GM12878 (cell line): ENCODE measurements around the gene AKR1C1. TPM values are rescaled to one million over a fixed set of nuclear protein-coding genes. Genes with fewer than 3 reads are reported as not detected.
"Not testable (repeated sequence)": the region's sequence is repeated elsewhere in the genome, so short reads cannot be mapped to it uniquely, and the experiment has no call there.

Source experiments
- ATAC-seq: fragments of 200-7000 bp; cut with Tn5 transposase; 3 replicates; pipeline ENCODE4 v1.9.1; 2020; ENCODE audit warnings: mild to moderate bottlenecking, moderate library complexity
- BruUV-seq: library from RNA; stranded (reverse); fragments of 400-500 nt; replicated peaks from 2 replicates; lab custom pipeline; 2021; lab: Mats Ljungman, UMichigan
- CTCF ChIA-PET: fragments of 300-600 bp; sonication (Branson Sonifier 250); formaldehyde crosslinking; extraction: SDS; loops from one replicate; lab custom pipeline; 2021; ENCODE audit warnings: inconsistent platforms; lab: Yijun Ruan, JAX
- POLR2A ChIA-PET: fragments of 350-600 bp; formaldehyde crosslinking; extraction: SDS; loops from one replicate; lab custom pipeline; 2021; ENCODE audit warnings: inconsistent platforms; lab: Charles Lee
- RAD21 ChIA-PET: fragments of 300-600 bp; sonication (Branson Sonifier 250); formaldehyde crosslinking; loops from one replicate; lab custom pipeline; 2023; ENCODE audit warnings: antibody characterized with exemption; ENCODE audit not compliant: unreplicated experiment; lab: Charles Lee
- SMC1A ChIA-PET: fragments of 300-600 bp; sonication (Branson Sonifier 250); formaldehyde crosslinking; loops from one replicate; lab custom pipeline; 2023; ENCODE audit not compliant: unreplicated experiment, uncharacterized antibody; lab: Charles Lee
- DNase-seq: peaks from one replicate; pipeline ENCODE4 v3.0.0-alpha.2; 2011; ENCODE audit warnings: low read depth, low spot score
- FAIRE-seq: peaks from 3 replicates; lab custom pipeline; 2011; peaks lifted over from hg19 to GRCh38; lab: Jason Lieb, UNC
- H2AFZ ChIP-seq: 2 replicates; pipeline ENCODE4 v1.6.0; 2011; ENCODE audit warnings: low read depth, low read length, control low read depth; ENCODE audit not compliant: control insufficient read depth
- H3K27ac ChIP-seq: 2 replicates; pipeline ENCODE4 v1.5.1; 2011; ENCODE audit warnings: control low read depth; ENCODE audit not compliant: control insufficient read depth, insufficient read depth
- H3K27me3 ChIP-seq, 2 experiments: replicated peaks in 1 of 2; 2 replicates each; pipeline versions ENCODE4 v1.6.0 to v1.6.1; 2011; ENCODE audit warnings: low read length in 1 of 2; ENCODE audit not compliant: control insufficient read depth in 2 of 2, insufficient read depth in 2 of 2
- H3K36me3 ChIP-seq, 2 experiments: 2 replicates each; pipeline ENCODE4 v1.5.1; 2011; ENCODE audit warnings: low read length in 1 of 2; ENCODE audit not compliant: control insufficient read depth in 2 of 2, insufficient read depth in 2 of 2
- H3K4me1 ChIP-seq: 2 replicates; pipeline ENCODE4 v1.6.1; 2011; ENCODE audit warnings: mild to moderate bottlenecking, low read length, moderate library complexity, mixed read lengths; ENCODE audit not compliant: control insufficient read depth, insufficient read depth
- H3K4me2 ChIP-seq: 2 replicates; pipeline ENCODE4 v1.6.0; 2011; ENCODE audit warnings: control low read depth; ENCODE audit not compliant: control insufficient read depth, insufficient read depth
- H3K4me3 ChIP-seq: fragments of 200-600 bp; sonication (generic); 2 replicates; pipeline ENCODE4 v1.5.1; 2016
- H3K79me2 ChIP-seq: 2 replicates; pipeline ENCODE4 v1.6.0; 2011; ENCODE audit warnings: low read length; ENCODE audit not compliant: control insufficient read depth, insufficient read depth
- H3K9ac ChIP-seq: 2 replicates; pipeline ENCODE4 v1.8.0; 2011; ENCODE audit warnings: low read length, control low read depth, mixed read lengths; ENCODE audit not compliant: control insufficient read depth, insufficient read depth
- H3K9me3 ChIP-seq: replicated peaks from 3 replicates; pipeline ENCODE4 v1.5.1; 2011; ENCODE audit warnings: mild to moderate bottlenecking, low read length; ENCODE audit not compliant: control insufficient read depth, insufficient read depth
- H4K20me1 ChIP-seq: 2 replicates; pipeline ENCODE4 v1.6.0; 2011; ENCODE audit not compliant: control insufficient read depth, insufficient read depth
- MLLT1 ChIP-seq: fragments of 450-650 bp; IDR thresholded peaks from 2 replicates; pipeline ENCODE4 v1.6.1; 2016; ENCODE audit warnings: mild to moderate bottlenecking
- POLR2AphosphoS2 ChIP-seq: IDR thresholded peaks from 2 replicates; pipeline ENCODE4 v1.6.1; 2011; ENCODE audit warnings: low read depth, mild to moderate bottlenecking, low read length, improper control_type of control experiment, moderate library complexity
- RB1 ChIP-seq: fragments of 450-650 bp; formaldehyde crosslinking; IDR thresholded peaks from 2 replicates; pipeline ENCODE4 v1.6.1; 2017; ENCODE audit warnings: mild to moderate bottlenecking, borderline replicate concordance
- ZNF592 ChIP-seq: fragments of 450-650 bp; IDR thresholded peaks from 2 replicates; pipeline ENCODE4 v1.6.1; 2017; ENCODE audit warnings: mild to moderate bottlenecking, moderate library complexity
- ZNF622 ChIP-seq: fragments of 450-650 bp; IDR thresholded peaks from 2 replicates; pipeline ENCODE4 v1.6.1; 2017; ENCODE audit warnings: mild to moderate bottlenecking, inconsistent platforms
- WGBS: methylation state at CpG from one replicate; pipeline ENCODE4 v1.1.6; 2016; ENCODE audit warnings: low lambda C conversion rate; ENCODE audit not compliant: insufficient replicate concordance, insufficient coverage; ENCODE audit errors: missing lambda C conversion rate; 5-methylcytosine and 5-hydroxymethylcytosine counted together
- in situ Hi-C: fragments of 300-500 bp; cut with MboI; formaldehyde crosslinking; loops from 9 replicates; pipeline ENCODE4 v1.14.3; 2018; ENCODE audit warnings: mixed read lengths
- intact Hi-C: fragments of 100-400 bp; cut with micrococcal nuclease; formaldehyde crosslinking; loops from one replicate; pipeline ENCODE4 v1.14.2; 2022; ENCODE audit not compliant: unreplicated experiment
- polyA plus RNA-seq, 11 experiments: library from polyadenylated mRNA; depleted of rRNA in 4 of 11; unstranded in 6 of 11; stranded (reverse) in 5 of 11; fragments of >200 nt; fragmentation: Nextera tagmentation in 4 of 11; fragmentation: Illumina TruSeq in 1 of 11; extraction: Ambion mirVana in 4 of 11; extraction: Trizol in 1 of 11; gene quantifications; 1 replicate in 1 of 11; 2 replicates in 10 of 11; pipeline versions ENCODE4 v1.2.1 to v1.2.3, GENCODE V29; 2011 to 2016; ENCODE audit warnings: inconsistent platforms in 2 of 11, missing spikeins in 2 of 11, low read depth in 1 of 11
- total RNA-seq, 4 experiments: library from RNA; depleted of rRNA in 3 of 4; stranded (reverse); fragments of >200 nt in 3 of 4; fragmentation: Illumina TruSeq in 1 of 4; extraction: Trizol in 1 of 4; gene quantifications; 2 replicates each; pipeline versions ENCODE4 v1.2.1 to v1.2.3, GENCODE V29; 2013 to 2021

Gene AKR1C1
- total and polyA plus RNA-seq, 10 of the 15 experiments (the other 5 are each of a cell fraction or from before 2014, with no cell fraction given), result 0.05 to 1.2 (median 0.35) TPM; not detected in 6

DNA sequence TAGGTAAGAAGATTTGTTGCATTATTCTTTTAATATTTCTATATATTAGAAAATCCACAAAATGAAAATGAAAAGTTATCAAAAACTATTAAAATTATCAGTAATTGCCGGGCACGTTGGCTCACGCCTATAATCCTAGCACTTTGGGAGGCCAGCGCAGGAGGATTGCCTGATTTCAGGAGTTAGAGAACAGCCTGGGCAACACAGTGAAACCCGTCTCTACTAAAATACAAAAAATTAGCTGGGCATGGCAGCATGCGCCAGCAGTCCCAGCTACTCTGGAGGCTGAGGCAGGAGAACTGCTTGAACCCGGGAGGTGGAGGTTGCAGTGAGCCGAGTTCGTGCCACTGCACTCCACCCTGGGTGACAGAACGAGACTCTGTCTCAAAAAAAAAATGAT lies 29.3 kb downstream of the AKR1C1 start:
- H3K4me2 ChIP-seq, intact Hi-C loops, RAD21 ChIA-PET, H3K36me3 ChIP-seq, ATAC-seq, H4K20me1 ChIP-seq, CTCF ChIA-PET, H3K9ac ChIP-seq, BruUV-seq, SMC1A ChIA-PET, H3K27ac ChIP-seq, H3K4me1 ChIP-seq, H3K27me3 ChIP-seq, in situ Hi-C loops, POLR2A ChIA-PET, H3K79me2 ChIP-seq, FAIRE-seq, H3K9me3 ChIP-seq, DNase-seq, H3K4me3 ChIP-seq, H2AFZ ChIP-seq: not testable (repeated sequence)
- WGBS, result 60% methylated on average over 10 of the region's 10 CpGs

- DNase-seq, CTCF ChIA-PET, H3K4me3 ChIP-seq, H2AFZ ChIP-seq, intact Hi-C loops, H3K4me1 ChIP-seq, BruUV-seq, in situ Hi-C loops, H3K4me2 ChIP-seq, H3K36me3 ChIP-seq, H3K27ac ChIP-seq, H3K79me2 ChIP-seq, SMC1A ChIA-PET, RAD21 ChIA-PET, FAIRE-seq, H3K9me3 ChIP-seq, H3K27me3 ChIP-seq, H3K9ac ChIP-seq, H4K20me1 ChIP-seq, POLR2A ChIA-PET, ATAC-seq: not testable (repeated sequence)
Measured at GRCh38 chr10:4994260-4994659, 31.0 kb downstream of the AKR1C1 start.

- FAIRE-seq, result no peak
- no peak for ATAC-seq
- ChIA-PET CTCF (no interaction called here), POLR2A (no interaction called here), SMC1A (no interaction called here), RAD21 (no interaction called here)
- WGBS, result 9% methylated on average over 5 of the region's 5 CpGs
- no peaks in the 10 kb centered on the region for H3K9me3 ChIP-seq
- no peak overlapping the region for H3K9ac ChIP-seq
- in situ Hi-C loops (no loop called here), intact Hi-C loops (no loop called here)
- H3K4me1 ChIP-seq, result no peaks in the 10 kb centered on the region
- H3K79me2 ChIP-seq, result no peaks in the 10 kb centered on the region
- no TSS peak for BruUV-seq
- no peak overlapping the region for H3K27ac ChIP-seq
- no peaks in the 10 kb centered on the region for H3K36me3 ChIP-seq
- no peaks in the 10 kb centered on the region for H4K20me1 ChIP-seq
- DNase-seq, result no peak
- no peaks in the 10 kb centered on the region for H3K27me3 ChIP-seq
- no peak overlapping the region for H3K4me2 ChIP-seq
- no peak overlapping the region for H2AFZ ChIP-seq
- no peak overlapping the region for H3K4me3 ChIP-seq
- TF ChIP-seq ZNF592 (no peak), ZNF622 (no peak), RB1 (no peak), MLLT1 (no peak), POLR2AphosphoS2 (no peak)
Measured at GRCh38 chr10:4998671-4999070, 35.5 kb downstream of the AKR1C1 start.
